ENCODE data around the gene KPNA4.

DNA sequence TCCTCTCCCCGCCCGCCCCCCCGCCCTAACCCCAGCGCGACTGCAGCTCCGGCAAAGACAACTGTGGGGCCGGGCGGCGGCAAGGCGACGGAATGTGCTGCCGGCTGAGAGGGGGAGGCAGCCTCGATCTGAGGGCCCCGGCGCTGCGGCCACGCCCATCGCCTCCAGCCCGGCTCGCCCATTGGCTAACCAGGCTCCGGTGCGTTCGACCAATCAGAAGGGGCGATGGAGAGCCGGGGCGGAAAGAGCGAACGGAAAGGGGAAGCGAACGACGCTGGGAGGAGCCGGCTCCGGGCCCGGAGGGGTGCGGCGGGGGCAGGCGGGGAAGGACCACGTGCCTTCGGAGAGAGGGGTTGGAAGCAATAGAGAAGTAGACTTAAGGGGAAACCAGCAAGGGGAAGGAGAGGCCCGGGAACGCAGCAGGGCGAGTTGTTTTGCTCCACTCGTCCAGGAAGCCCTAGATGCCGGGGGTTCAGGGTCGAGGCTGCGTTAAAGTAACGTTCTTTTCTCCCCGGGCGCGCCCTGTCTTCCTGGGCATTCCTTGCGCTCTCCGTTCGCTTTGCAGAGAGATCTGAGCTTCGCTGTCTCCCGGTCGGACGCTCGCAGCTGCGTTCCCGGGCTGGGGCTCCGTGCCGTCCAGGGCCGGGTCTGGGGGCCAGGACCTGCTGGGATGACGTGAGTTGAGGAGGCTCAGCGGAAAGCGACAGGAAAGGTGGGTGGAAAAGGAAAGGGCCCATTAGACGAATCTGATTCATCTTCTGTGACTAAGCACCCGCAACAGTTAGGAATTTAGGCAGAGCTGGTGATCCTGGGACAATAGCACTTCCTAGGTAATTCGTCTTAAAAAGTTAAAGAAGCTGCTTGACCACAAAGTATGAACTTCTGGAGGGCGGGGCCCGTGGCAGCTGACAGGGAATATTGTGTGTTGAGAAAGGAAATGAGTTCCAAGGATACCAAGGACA, at the start of gene KPNA4:
- TF ChIP-seq CTCF (conservative IDR thresholded peaks at IDR 0.05) (no peak), ZFX (IDR thresholded peaks at IDR 0.05) (no peak)
